A549 (cell line): Measurements from ENCODE around the gene PSD2.

Experiments used
- ESRRA ChIP-seq: fragments of 150-350 bp; IDR thresholded peaks from 2 replicates; pipeline ENCODE4 v1.6.1; 2014; ENCODE audit warnings: mild to moderate bottlenecking, low read length, borderline replicate concordance
- MAX ChIP-seq: IDR thresholded peaks from 2 replicates; pipeline ENCODE4 v1.6.1; 2012
- MAZ ChIP-seq: fragments of 150-350 bp; IDR thresholded peaks from 2 replicates; pipeline ENCODE4 v1.6.1; 2014; ENCODE audit warnings: antibody characterized with exemption, low read depth, low read length, borderline replicate concordance
- POLR2A ChIP-seq: IDR thresholded peaks from 2 replicates; pipeline ENCODE4 v1.6.1; 2012; ENCODE audit warnings: mild to moderate bottlenecking, low read length
- TF ChIP-seq, protein P1 (sequence below): fragments of >200 bp; sonication (Bioruptor Twin); formaldehyde crosslinking; IDR thresholded peaks from 3 replicates; pipeline ENCODE4 v1.5.1; 2016

DNA sequence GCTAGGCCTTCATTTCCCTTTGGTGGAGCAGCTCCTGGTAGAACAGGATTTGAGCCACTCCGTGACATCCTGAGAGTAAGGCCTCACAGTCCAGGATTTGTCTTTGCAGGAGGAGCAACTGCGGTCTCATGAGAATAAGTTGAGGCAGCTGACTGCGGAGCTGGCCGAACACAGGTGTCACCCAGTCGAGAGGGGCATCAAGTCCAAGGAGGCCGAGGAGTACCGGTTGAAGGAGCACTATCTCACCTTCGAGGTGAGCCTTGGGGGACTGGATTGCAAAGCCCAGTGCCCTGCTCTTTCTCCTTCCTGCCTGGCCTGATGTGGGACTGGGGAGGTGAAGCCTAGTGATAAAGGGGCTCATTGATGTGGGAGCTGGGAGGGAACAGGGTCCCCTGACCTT is 44.3 kb downstream of the PSD2 start:
- TF ChIP-seq, protein P1, sequence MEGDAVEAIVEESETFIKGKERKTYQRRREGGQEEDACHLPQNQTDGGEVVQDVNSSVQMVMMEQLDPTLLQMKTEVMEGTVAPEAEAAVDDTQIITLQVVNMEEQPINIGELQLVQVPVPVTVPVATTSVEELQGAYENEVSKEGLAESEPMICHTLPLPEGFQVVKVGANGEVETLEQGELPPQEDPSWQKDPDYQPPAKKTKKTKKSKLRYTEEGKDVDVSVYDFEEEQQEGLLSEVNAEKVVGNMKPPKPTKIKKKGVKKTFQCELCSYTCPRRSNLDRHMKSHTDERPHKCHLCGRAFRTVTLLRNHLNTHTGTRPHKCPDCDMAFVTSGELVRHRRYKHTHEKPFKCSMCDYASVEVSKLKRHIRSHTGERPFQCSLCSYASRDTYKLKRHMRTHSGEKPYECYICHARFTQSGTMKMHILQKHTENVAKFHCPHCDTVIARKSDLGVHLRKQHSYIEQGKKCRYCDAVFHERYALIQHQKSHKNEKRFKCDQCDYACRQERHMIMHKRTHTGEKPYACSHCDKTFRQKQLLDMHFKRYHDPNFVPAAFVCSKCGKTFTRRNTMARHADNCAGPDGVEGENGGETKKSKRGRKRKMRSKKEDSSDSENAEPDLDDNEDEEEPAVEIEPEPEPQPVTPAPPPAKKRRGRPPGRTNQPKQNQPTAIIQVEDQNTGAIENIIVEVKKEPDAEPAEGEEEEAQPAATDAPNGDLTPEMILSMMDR, result no peak
- TF ChIP-seq ESRRA (no peak), POLR2A (no peak), MAX (no peak), MAZ (no peak)
